ENCODE measurements around the gene ANKRD52. TPM values are rescaled to one million over a fixed set of nuclear protein-coding genes. Genes with fewer than 3 reads are reported as not detected.

Gene ANKRD52
- total and polyA plus RNA-seq, 4 donors = 5.4 to 13.6 (median 9.3) TPM

- Histone ChIP-seq H3K27ac (ENCODE audit: low read depth in 1 of 2, low read length in 2 of 2) (peak overlapping the region; percentile 78 to 90), H3K36me3 (ENCODE audit: control insufficient read depth in 4 of 4, insufficient read depth in 3 of 4, low read depth in 1 of 4, low read length in 3 of 4) (peaks cover 2 to 4% (median 3%) of the 10 kb centered on the region in 4 donors), H3K9ac (ENCODE audit: low read depth in 1 of 2, low read length in 2 of 2) (peak overlapping the region; percentile 41 to 66), H3K27me3 (ENCODE audit: control insufficient read depth in 4 of 4, insufficient read depth in 4 of 4, low read length in 3 of 4) (no peaks in the 10 kb centered on the region), H3K9me3 (ENCODE audit: control insufficient read depth in 4 of 4, low read length in 3 of 4) (no peaks in the 10 kb centered on the region), H3K4me1 (ENCODE audit: control insufficient read depth in 4 of 4, insufficient read depth in 4 of 4, low read length in 3 of 4) (peaks cover 0 to 24% (median 18%) of the 10 kb centered on the region in 4 donors), H3K4me3 (ENCODE audit: low read depth in 1 of 3, low read length in 3 of 3) (peak overlapping the region in 2 of 3 donors; percentile 61 to 95)
- 24% methylated on average over 9 of the region's 9 CpGs for WGBS
- TF ChIP-seq ATF3 (IDR thresholded peaks at IDR 0.05) = no peak
- TF ChIP-seq NR2F2 (IDR thresholded peaks at IDR 0.05) = peak; percentile 9
- DNase-seq (ENCODE audit: low spot score) = no peak
Observed at GRCh38 chr12:56190695-56191155, 67.5 kb downstream of the ANKRD52 start.

DNA sequence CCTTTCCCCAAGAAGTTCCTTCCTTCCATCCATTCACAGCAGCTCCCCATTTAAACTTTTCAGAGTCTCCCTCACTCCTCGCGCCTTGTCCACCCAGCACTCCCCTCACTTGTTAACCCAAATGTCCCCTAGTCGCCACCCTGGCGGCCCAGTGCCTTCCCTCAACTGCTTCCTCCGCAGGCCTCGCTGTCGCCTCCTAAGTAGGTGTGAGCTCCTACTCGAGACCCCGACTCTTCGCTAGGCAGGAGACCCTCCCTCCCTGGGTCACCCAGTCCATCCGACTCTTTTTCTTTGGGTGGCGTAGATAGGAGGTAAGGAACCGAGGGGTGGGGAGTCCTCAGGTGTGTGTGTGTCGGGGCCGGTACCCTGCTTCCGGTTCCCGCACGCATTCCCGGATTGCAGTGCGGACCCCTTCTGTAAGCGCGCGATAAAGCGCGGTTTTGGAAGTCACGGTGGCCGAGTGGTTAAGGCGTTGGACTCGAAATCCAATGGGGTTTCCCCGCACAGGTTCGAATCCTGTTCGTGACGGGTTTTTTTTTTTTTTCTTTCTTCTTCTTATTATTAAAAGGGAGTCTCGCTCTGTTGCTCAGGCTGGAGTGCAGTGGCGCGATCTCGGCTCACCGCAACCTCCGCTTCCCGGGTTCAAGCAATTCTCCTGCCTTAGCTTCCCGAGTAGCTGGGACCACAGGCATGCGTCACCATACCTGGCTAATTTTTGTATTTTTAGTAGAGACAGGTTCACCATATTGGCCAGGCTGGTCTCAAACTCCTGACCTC is 68.1 kb downstream of the ANKRD52 start:
- Histone ChIP-seq H3K9ac (ENCODE audit: low read depth in 1 of 2, low read length in 2 of 2) (peak overlapping the region; percentile 41 to 66), H3K9me3 (ENCODE audit: control insufficient read depth in 4 of 4, low read length in 3 of 4) (no peaks in the 10 kb centered on the region), H3K36me3 (ENCODE audit: control insufficient read depth in 4 of 4, insufficient read depth in 3 of 4, low read depth in 1 of 4, low read length in 3 of 4) (peaks cover 2 to 5% (median 5%) of the 10 kb centered on the region in 4 donors), H3K4me3 (ENCODE audit: low read depth in 1 of 3, low read length in 3 of 3) (peak overlapping the region; percentile 61 to 95 (median 74)), H3K4me1 (ENCODE audit: control insufficient read depth in 4 of 4, insufficient read depth in 4 of 4, low read length in 3 of 4) (peaks cover 0 to 24% (median 18%) of the 10 kb centered on the region in 4 donors), H3K27me3 (ENCODE audit: control insufficient read depth in 4 of 4, insufficient read depth in 4 of 4, low read length in 3 of 4) (no peaks in the 10 kb centered on the region), H3K27ac (ENCODE audit: low read depth in 1 of 2, low read length in 2 of 2) (peak overlapping the region; percentile 78 to 90)
- TF ChIP-seq MAX (IDR thresholded peaks at IDR 0.05) (peak; percentile 41), ATF3 (IDR thresholded peaks at IDR 0.05) (peak; percentile 99), FOXA2 (IDR thresholded peaks at IDR 0.05) (no peak), JUND (IDR thresholded peaks at IDR 0.05) (no peak), RXRA (IDR thresholded peaks at IDR 0.05) (peak in 1 of 2 donors; percentile 32), NR2F2 (IDR thresholded peaks at IDR 0.05) (peak; percentile 6), GABPA (IDR thresholded peaks at IDR 0.05 in 1 of 2, conservative IDR thresholded peaks at IDR 0.05 in 1 of 2) (peak; percentile 48 to 75), EGR1 (IDR thresholded peaks at IDR 0.05; ENCODE audit: low read depth in 2 of 2) (no peak), YY1 (IDR thresholded peaks at IDR 0.05) (peak; percentile 17), TAF1 (conservative IDR thresholded peaks at IDR 0.05) (no peak), HNF4G (IDR thresholded peaks at IDR 0.05) (no peak)
- peak; percentile 97 for DNase-seq (ENCODE audit: low spot score)
- 2% methylated on average over 42 of the region's 42 CpGs for WGBS

DNA sequence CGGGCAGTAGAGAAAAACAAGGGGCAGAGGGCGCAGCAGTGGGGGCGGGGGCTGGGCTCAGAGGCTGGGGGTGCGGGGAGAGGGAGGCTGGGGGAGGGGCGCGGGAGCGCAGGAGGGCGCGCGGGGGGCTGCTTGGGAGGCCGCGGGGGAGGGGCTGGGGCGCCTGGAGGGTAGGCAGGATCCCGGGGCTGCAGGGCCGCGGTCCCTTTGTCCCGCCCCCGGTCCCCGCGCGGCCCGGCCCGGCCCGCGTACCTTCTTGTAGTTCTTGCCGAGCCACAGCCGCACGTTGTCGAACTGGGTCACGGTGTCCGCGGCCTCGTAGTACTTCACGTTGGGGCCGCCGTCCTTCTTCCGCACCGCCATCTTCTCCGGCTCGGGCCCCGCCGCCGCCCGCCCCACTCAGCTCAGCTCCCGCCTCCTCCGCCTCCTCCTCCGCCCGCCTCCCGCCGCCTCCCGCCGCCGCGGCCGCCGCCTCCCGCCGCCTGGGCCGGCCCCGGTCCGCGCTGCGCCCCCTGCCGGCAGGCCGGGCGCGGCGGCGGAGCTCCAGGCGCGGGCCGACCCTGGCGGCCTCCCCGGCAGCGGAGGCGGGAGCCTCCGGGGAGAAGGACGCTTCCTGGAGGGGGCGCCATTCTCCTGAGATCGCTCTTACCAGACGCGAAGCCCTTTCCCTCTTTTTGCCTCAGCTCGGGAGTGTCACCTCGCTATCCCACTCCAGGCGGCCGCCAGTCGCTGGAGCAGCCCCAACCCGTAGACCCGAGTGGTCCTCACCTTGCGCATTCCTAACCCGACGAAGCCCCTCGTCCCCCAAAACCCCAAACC is 68.9 kb downstream of the ANKRD52 start, which contains the start of gene SMARCC2:
SMARCC2 (minus strand) TSS at position 385 of the 819 bp plus-strand sequence; CDS start at position 363, 22 bp downstream.
- peak within 1 kb of the TSS; percentile 41 to 66 for H3K9ac ChIP-seq (ENCODE audit: low read depth in 1 of 2, low read length in 2 of 2)
- no peaks in the 10 kb centered on the region for H3K9me3 ChIP-seq (ENCODE audit: control insufficient read depth in 4 of 4, low read length in 3 of 4)
- H3K27ac ChIP-seq (ENCODE audit: low read depth in 1 of 2, low read length in 2 of 2) = peak within 1 kb of the TSS; percentile 78 to 90

More for the DNA sequence above, 68.9 kb downstream of the ANKRD52 start, which contains the start of gene SMARCC2:
- no peaks in the 10 kb centered on the region for H3K27me3 ChIP-seq (ENCODE audit: control insufficient read depth in 4 of 4, insufficient read depth in 4 of 4, low read length in 3 of 4)
- WGBS = under 1% methylated on average over 93 of the region's 93 CpGs
- peak; percentile 90 for DNase-seq (ENCODE audit: low spot score)
- peak within 1 kb of the TSS; percentile 74 to 95 (median 76) for H3K4me3 ChIP-seq (ENCODE audit: low read depth in 1 of 3, low read length in 3 of 3)
- peaks cover 5 to 13% (median 12%) of the 10 kb centered on the region in 4 donors for H3K36me3 ChIP-seq (ENCODE audit: control insufficient read depth in 4 of 4, insufficient read depth in 3 of 4, low read depth in 1 of 4, low read length in 3 of 4)
- H3K4me1 ChIP-seq (ENCODE audit: control insufficient read depth in 4 of 4, insufficient read depth in 4 of 4, low read length in 3 of 4) = peaks cover 0 to 24% (median 18%) of the 10 kb centered on the region in 4 donors
- TF ChIP-seq, protein P1, sequence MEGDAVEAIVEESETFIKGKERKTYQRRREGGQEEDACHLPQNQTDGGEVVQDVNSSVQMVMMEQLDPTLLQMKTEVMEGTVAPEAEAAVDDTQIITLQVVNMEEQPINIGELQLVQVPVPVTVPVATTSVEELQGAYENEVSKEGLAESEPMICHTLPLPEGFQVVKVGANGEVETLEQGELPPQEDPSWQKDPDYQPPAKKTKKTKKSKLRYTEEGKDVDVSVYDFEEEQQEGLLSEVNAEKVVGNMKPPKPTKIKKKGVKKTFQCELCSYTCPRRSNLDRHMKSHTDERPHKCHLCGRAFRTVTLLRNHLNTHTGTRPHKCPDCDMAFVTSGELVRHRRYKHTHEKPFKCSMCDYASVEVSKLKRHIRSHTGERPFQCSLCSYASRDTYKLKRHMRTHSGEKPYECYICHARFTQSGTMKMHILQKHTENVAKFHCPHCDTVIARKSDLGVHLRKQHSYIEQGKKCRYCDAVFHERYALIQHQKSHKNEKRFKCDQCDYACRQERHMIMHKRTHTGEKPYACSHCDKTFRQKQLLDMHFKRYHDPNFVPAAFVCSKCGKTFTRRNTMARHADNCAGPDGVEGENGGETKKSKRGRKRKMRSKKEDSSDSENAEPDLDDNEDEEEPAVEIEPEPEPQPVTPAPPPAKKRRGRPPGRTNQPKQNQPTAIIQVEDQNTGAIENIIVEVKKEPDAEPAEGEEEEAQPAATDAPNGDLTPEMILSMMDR (IDR thresholded peaks at IDR 0.05; ENCODE audit: low read depth, low read length, missing input control) = peak; percentile 87
- TF ChIP-seq RAD21 (IDR thresholded peaks at IDR 0.05) (peak; percentile 45 to 55), JUND (IDR thresholded peaks at IDR 0.05) (no peak), YY1 (IDR thresholded peaks at IDR 0.05) (peak; percentile 50)

Measured in liver (tissue), 9 donors.